Raji (cell line): ENCODE measurements around the gene RAVER2.

Experiments
- POLR2A ChIP-seq: IDR thresholded peaks from 2 replicates; pipeline ENCODE4 v1.6.1; 2011; ENCODE audit warnings: low read depth, low read length, control low read depth; ENCODE audit not compliant: insufficient read depth

RAVER2 gene

DNA sequence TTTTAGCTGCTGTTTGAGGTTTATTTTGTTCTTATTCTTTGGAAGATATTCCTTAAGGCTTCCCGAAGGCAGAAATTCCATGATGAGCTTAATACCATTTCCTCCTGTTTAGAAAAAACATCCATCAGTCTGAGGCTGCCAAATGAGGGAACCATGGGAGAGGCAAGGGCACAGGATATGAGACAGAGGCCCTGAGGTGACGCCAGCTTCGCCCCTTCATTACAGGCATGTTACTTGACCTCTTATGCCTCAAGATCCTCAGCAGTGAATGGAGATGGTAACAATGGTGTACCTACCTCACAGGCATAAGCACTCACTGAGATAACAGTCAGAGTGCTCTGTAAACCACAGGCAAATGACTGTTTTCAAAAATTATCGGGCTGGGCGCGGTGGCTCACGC is 93.6 kb downstream of the RAVER2 start:
- no peak for TF ChIP-seq POLR2A

DNA sequence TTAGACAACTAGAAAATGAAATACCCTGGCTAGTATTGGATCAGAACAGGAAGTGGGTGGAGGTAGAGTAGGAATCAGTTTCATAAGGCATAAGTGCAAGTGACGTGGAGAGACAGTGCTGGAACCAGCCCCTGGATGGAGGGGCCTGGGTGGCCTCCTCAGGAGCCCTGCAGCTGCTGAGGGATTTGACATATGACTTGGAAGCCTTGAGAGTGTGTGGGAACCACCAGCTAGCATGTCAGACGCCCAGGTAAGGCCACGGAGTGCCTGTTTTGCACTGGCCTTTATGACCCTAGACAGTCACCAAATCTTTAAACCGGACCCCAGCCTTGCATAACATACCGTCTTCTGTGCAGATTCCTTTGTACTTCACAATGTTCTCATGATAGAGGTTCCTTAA is 94.4 kb downstream of the RAVER2 start:
- TF ChIP-seq POLR2A, result no peak

DNA sequence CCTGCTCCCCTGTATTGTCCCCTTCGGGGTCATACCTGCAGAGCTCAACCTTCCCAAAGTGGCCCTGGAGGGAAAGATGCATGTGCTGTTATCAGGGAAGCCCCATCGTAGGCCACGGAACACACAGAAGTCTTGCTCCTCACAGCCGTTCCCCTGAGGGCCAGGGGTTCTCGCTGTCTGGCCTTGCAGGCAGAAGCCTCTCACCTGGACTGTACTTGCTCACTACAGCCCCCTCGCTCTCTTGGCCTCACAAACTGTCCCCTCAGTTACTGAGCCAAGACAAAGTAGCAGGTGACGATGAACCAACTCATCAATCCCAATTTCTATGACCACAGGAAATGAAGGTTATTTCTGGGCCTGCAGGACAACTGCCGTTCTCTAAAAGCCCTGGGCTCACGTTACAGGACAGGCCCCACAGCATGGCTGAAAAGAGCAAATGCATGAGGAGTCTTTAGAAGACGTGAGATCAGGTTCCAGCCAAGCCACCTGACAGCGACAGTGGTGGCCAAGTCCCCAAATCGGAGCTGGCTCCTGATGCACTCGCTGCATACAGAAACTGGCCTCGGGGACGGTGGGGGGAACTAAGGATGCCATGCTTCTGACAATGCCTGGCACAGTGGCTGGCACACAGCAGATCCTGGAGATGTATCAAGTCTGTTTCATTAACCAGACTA is 95.0 kb downstream of the RAVER2 start:
- no peak for TF ChIP-seq POLR2A

DNA sequence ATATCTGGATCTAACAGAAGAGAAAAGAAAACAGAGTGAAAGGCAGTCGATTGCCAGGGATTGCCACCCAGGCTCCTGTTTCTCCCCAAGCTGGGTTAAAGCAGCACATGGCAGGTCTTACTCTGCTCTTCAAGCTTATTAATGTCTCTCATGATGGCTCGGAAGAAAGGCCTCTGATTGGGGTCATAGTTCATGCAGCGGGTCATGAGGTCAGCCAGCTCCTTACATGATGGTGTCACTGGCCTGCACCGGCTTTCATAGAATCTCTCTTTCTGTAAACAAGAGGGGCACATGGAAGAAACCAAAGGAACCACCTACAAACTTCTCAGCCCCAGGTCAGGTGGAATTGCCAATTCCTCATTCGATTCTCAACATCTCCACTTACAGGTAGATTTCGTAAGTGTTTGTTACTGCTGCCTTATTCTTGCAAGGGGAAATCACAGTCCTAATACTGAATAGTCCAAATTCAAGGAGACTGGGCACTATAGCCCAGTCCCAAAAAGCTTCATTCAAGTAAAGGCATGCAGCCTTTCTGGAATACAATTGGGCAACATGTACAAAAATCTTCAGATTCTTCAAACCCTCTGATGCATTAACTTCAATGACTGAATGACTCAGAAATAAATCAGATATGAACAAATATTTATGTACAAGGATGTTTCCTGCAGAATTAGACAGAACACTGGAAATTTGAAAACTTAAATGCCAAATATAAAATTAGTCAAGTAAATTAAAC is 96.6 kb downstream of the RAVER2 start:
- TF ChIP-seq POLR2A, result no peak

DNA sequence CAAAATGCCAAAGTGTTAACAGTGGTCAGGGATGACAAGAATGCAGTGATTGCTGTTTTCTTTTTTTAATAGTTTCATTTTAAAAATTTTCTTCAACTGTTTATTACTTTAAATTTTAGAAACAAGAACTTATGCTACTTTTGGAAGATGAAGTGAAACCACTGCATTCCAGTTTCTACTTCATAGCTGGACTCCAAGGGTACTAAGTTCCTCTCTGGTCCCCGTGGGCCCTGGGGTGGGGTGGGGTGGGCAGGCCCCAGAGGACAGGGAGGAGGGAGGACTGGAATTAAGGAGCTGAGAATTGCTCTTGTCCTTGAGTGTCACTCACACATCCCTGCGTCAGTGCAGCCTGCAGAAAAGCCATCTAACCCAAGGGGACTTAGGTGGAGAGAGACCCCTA is 97.3 kb downstream of the RAVER2 start:
- no peak for TF ChIP-seq POLR2A

DNA sequence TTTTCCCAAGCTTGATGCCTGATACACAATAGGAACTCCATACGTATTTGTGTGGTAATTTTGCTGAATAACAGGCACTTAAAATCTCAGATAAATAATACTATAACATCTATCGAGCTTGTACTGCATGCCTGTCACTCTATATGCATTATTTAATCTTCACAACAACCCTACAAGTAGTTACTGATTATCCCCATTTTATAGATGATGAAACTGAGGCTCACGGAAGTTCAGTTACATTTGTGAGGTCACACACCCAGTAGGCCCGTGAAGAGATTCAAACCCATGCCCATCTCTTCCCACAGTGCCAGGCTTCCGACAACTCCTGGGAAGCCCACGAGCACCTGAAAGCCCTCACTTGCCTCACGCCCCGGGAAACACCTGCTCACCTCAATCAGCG is 98.8 kb downstream of the RAVER2 start:
- TF ChIP-seq POLR2A, result no peak

DNA sequence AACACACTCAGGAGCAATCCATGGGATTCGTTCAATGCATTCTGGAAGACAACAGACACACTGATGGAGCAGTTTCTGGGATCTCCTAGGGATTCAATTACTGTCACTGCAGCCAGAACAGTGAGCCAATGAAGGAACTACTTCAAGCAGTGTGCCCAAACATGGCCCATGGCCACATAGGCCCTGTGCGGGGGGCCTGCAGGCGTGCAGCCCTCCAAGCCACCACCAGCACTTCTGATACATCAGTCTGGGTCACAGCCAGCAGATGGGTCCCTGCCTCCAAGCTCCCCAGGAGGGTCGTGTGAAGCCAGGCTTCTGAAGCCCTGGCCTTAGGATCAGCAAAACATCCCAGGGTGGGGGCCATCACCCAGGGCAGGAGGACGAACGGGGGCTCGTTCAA is 99.3 kb downstream of the RAVER2 start:
- no peak for TF ChIP-seq POLR2A

DNA sequence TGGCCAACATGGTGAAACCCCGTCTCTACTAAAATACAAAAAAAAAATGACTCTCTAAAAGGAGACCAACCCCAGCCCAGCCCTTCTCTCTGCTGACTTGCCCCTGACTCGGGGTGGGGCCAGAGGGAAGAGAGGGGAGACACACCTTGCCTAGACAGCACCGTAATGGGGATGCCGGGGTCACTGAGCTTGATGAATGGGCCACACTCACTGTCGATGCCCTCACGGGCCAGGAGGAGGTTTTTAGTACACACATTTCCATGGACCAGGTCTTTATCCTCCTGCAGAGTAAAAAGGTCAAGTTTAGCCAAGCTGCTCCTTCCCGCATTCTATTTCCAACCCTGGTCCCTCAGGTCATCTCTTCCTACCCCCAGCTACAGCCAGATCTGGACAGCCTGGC is 99.7 kb downstream of the RAVER2 start:
- TF ChIP-seq POLR2A, result no peak

DNA sequence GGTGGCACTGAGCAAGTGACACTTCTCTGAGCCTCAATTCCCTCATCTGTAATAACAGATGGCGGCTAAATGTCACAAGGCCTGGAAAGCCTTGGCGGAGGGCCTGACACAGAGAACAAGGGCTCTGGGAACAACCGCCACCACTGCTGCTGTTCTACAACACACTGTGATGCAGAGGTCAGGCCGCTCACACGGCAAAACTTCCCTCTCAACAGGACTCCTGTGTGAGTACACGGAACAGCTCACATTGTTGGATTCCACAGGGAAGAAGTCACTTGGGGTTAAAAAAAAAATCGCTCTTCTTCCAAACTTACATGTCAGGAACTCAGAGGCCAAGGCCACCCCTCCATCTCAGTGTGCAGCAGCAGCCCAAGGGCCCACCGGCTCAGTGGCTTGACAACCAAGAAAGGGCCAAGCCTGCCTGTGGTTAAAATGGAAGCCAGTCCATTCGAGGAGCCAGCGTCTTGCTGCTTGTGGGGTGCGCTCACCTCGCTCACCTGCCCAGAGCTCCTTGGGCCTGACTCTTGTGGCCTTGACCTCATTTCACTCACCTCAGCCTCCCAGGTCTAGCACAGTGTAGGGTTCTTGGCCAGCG is 101.1 kb downstream of the RAVER2 start:
- TF ChIP-seq POLR2A, result no peak

DNA sequence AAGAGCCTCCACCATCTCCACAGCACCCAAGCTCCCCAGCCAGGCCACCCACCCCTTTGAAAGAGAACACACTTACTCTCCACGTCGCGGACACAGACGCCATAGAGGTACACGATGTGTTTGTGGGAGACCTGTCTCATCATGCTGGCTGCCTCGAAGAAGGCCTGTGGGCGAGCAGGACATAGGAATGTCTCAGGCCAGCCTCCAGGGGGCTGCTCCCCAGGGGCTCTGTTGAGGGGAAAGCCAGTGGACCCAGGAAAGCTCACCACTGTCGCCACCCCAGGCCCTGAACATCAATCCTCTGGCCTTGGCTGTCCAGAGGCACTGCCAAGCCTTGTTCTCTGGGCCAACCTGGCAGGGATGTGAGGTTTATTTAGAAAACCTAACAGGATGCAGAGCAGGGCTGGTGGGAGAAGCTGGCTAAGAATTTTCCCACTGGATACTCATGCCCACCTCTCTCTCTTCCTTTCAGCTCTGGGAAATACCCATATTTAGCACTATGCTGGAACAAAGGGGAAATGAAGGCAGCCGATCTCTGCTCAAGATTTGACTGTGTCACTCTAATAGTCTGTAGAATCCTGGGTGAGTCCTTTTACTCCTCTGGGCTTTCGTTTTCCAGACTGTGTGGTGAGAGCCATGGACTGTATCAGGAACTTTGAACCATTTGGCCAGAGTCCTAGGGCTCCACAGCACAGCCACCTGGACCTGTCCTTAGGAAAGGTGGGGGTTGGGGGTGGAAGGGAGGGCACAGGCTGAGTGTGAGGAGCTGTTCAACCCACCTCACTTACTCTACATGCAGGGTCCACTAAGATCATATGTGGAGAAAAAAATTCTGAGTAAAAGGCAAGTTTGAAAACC is 101.9 kb downstream of the RAVER2 start:
- TF ChIP-seq POLR2A, result no peak

DNA sequence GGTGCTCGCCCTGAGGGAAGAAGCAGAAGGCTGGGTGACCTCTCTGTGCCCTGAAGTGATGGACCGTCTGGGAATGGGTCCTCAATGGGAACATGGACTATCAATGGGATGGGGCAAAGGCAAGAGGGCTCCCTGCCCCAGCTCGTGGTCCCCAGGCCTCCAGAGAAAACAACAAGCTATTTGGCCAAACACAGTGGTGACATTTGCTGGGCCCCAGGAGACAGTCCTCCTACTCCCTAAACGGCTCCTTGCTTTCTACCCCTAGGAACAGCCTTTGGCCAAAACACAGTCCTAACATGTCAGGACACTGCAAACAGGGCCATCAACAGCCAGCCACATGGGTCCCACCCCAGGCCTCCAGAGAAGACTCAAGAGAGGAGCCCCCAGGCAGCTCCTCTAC is 102.8 kb downstream of the RAVER2 start:
- no peak for TF ChIP-seq POLR2A

DNA sequence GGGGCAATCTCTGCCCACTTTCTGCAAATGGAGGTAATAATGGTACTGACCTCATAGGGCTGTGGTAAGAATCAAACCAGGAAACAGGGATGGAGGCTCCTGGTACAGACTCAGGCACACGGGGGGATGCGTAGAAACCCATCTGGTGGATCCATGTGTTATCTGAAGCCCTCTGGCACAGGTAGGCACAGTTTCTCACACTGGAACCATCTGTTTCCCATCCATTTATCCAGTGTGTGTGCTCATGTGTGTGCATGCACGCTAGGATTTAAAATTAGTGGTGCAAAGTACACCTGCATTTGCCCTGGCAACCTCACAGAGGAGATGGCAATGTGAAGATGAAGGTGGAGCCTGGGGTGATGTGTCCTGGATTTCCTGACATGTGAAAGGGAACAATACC is 103.3 kb downstream of the RAVER2 start:
- TF ChIP-seq POLR2A, result no peak

DNA sequence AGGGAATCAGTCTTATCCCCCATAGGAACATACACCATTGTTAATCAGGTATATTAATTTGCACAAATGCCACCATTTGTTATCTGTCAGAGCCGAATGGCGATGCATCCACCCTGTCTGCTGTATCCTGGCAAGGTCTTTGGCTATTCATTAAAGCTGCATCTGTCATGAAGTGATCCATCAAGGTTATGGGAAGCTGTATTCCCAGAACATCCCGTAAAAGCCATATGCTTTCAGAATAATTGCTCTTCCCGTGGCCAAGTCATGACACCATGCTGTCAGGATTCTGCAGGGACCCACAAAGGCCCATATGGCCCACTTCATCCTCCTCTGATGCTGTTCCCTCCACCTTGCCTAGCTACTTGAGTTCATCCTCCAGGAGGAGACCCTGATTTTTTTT is 103.9 kb downstream of the RAVER2 start:
- no peak for TF ChIP-seq POLR2A

DNA sequence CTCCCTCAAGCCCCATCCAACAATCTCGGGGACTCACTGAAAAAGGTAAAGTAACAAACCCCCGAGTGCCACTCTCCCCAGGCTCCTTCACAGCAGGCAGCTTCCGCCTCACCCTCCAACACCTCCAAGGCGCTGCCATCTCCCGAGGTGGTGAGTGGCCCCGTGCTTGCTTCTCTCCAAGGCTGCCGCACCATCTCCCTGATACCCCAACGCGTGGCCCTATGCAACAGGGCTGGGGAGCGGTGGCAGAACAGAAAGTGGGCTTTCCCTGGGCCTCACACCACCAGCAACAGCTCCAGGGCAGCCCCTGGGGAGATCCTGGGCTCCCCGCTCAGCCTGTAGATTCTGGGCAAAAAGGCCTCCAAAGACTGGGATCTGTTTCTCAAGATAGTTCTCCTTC is 105.1 kb downstream of the RAVER2 start:
- no peak for TF ChIP-seq POLR2A

DNA sequence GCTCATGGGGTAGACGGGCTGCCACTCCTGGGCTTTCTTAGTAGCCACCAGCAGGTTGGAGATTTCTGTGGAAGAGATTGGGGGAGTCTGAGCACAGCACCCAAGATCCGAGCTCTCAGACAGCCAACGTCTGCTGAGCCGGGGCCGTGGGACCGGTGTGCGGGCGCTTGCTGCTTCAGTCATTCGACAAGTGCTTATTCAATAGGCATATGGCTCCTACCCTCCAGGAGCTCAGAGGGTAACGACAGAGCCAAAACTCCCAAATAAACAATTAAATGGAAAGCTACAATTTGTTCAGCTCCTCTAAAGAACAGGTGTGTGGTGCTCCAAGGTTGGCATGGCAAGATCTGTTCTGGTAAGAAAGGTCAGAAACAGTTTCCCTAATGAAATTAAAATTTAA is 106.0 kb downstream of the RAVER2 start:
- TF ChIP-seq POLR2A, result no peak
